ENCODE data around the gene DHCR24. TPM values are rescaled to one million over a fixed set of nuclear protein-coding genes. Genes with fewer than 3 reads are reported as not detected.

The DHCR24 gene
- total RNA-seq, 2 donors from 2014 or later = 152 to 154 TPM

- H3K27ac ChIP-seq = no peak overlapping the region
Measured at GRCh38 chr1:54837002-54837853, 49.8 kb downstream of the DHCR24 start.

GRCh38 chr1:54836594-54836993 is 50.4 kb downstream of the DHCR24 start:
- TF ChIP-seq POLR2A (IDR thresholded peaks at IDR 0.05) (no peak), POLR2AphosphoS5 (IDR thresholded peaks at IDR 0.05) (no peak), CTCF (IDR thresholded peaks at IDR 0.05) (no peak)
- Histone ChIP-seq H3K27ac (no peak overlapping the region), H3K4me3 (no peak overlapping the region), H3K36me3 (no peaks in the 10 kb centered on the region), H3K9me3 (no peaks in the 10 kb centered on the region), H3K4me1 (replicated peaks) (peaks cover 2% of the 10 kb centered on the region), H3K27me3 (replicated peaks; ENCODE audit: insufficient read depth) (no peaks in the 10 kb centered on the region)
- 87% methylated on average over 8 of the region's 8 CpGs for WGBS
- DNase-seq (ENCODE audit: low spot score) = no peak
- intact Hi-C loops (cut with DNase I) = no loop called here

More at GRCh38 chr1:54837002-54837853, 49.8 kb downstream of the DHCR24 start:
- Histone ChIP-seq H3K27me3 (replicated peaks; ENCODE audit: insufficient read depth) (no peaks in the 10 kb centered on the region), H3K4me3 (no peak overlapping the region), H3K36me3 (no peaks in the 10 kb centered on the region), H3K9me3 (no peaks in the 10 kb centered on the region), H3K4me1 (replicated peaks) (peaks cover 2% of the 10 kb centered on the region)
- WGBS = 80% methylated on average over 6 of the region's 6 CpGs
- TF ChIP-seq POLR2A (IDR thresholded peaks at IDR 0.05) (no peak), POLR2AphosphoS5 (IDR thresholded peaks at IDR 0.05) (no peak), CTCF (IDR thresholded peaks at IDR 0.05) (no peak)
- intact Hi-C loops (cut with DNase I) = no loop called here
- DNase-seq (ENCODE audit: low spot score) = no peak

GRCh38 chr1:54835970-54836369 is 51.0 kb downstream of the DHCR24 start:
- Histone ChIP-seq H3K9me3 (no peaks in the 10 kb centered on the region), H3K4me1 (replicated peaks) (peaks cover 2% of the 10 kb centered on the region), H3K27ac (no peak overlapping the region), H3K27me3 (replicated peaks; ENCODE audit: insufficient read depth) (no peaks in the 10 kb centered on the region), H3K36me3 (no peaks in the 10 kb centered on the region), H3K4me3 (no peak overlapping the region)
- no peak for DNase-seq (ENCODE audit: low spot score)
- intact Hi-C loops (cut with DNase I) = no loop called here
- no peak for TF ChIP-seq POLR2AphosphoS5 (IDR thresholded peaks at IDR 0.05)
- TF ChIP-seq POLR2A (IDR thresholded peaks at IDR 0.05) = no peak
- no peak for TF ChIP-seq CTCF (IDR thresholded peaks at IDR 0.05)
- WGBS = 33% methylated on average over 5 of the region's 5 CpGs

- Histone ChIP-seq H3K4me1 (replicated peaks) (peaks cover 2% of the 10 kb centered on the region), H3K36me3 (no peaks in the 10 kb centered on the region), H3K9me3 (no peaks in the 10 kb centered on the region), H3K27me3 (replicated peaks; ENCODE audit: insufficient read depth) (no peaks in the 10 kb centered on the region), H3K27ac (no peak overlapping the region), H3K4me3 (no peak overlapping the region)
- no peak for DNase-seq (ENCODE audit: low spot score)
- no peak for TF ChIP-seq POLR2A (IDR thresholded peaks at IDR 0.05)
- intact Hi-C loops (cut with DNase I) = no loop called here
- WGBS = 76% methylated on average over 6 of the region's 6 CpGs
Measured at GRCh38 chr1:54835131-54835898, 51.7 kb downstream of the DHCR24 start.

- intact Hi-C loops (cut with DNase I) = no loop called here
- Histone ChIP-seq H3K27ac (no peak overlapping the region), H3K9me3 (no peaks in the 10 kb centered on the region), H3K36me3 (no peaks in the 10 kb centered on the region), H3K4me3 (no peak overlapping the region), H3K27me3 (replicated peaks; ENCODE audit: insufficient read depth) (no peaks in the 10 kb centered on the region), H3K4me1 (replicated peaks) (peaks cover 2% of the 10 kb centered on the region)
- TF ChIP-seq POLR2A (IDR thresholded peaks at IDR 0.05) (no peak), POLR2AphosphoS5 (IDR thresholded peaks at IDR 0.05) (peak; percentile 44), CTCF (IDR thresholded peaks at IDR 0.05) (no peak)
- DNase-seq (ENCODE audit: low spot score) = no peak
- WGBS = 44% methylated on average over 1 of the region's 1 CpG
Measured at GRCh38 chr1:54834007-54834541, 52.9 kb downstream of the DHCR24 start.
